ENCODE measurements around the gene IP6K1.
"Not testable (repeated sequence)": the region's sequence is repeated elsewhere in the genome, so short reads cannot be mapped to it uniquely, and the experiment has no call there.

GRCh38 chr3:49685103-49685502 lies 101.2 kb downstream of the IP6K1 start:
- not testable (repeated sequence) for TF ChIP-seq CTCF, POLR2A (IDR thresholded peaks at IDR 0.05)
